HG03575 (cell line): ENCODE measurements around the gene NOC4L.

Source experiments
- ATAC-seq: cut with Tn5 transposase; IDR thresholded peaks from one replicate; pipeline ENCODE4 v1.9.1; 2021; ENCODE audit not compliant: unreplicated experiment, insufficient number of reproducible peaks, low FRiP score; ENCODE audit errors: extremely low read depth

Gene NOC4L

GRCh38 chr12:132152953-132153352 is 8.7 kb downstream of the NOC4L start:
- ATAC-seq, result no peak

GRCh38 chr12:132153501-132154340 is 9.5 kb downstream of the NOC4L start:
- no peak for ATAC-seq

- ATAC-seq, result no peak
These were observed 10.1 kb downstream of the NOC4L start for GRCh38 chr12:132154341-132154761.

- no peak for ATAC-seq
These were observed 10.9 kb downstream of the NOC4L start for GRCh38 chr12:132154941-132155770.

- no peak for ATAC-seq
These were observed 11.7 kb downstream of the NOC4L start for GRCh38 chr12:132155771-132156572.

- no peak for ATAC-seq
These were observed 12.5 kb downstream of the NOC4L start for GRCh38 chr12:132156573-132157325.

GRCh38 chr12:132157733-132158409 is 13.6 kb downstream of the NOC4L start:
- ATAC-seq, result no peak

GRCh38 chr12:132158677-132159554 is 14.7 kb downstream of the NOC4L start:
- no peak for ATAC-seq

GRCh38 chr12:132159555-132160003 is 15.3 kb downstream of the NOC4L start:
- no peak for ATAC-seq

- ATAC-seq, result no peak
These were observed 15.8 kb downstream of the NOC4L start for GRCh38 chr12:132160016-132160415.

- ATAC-seq, result no peak
These were observed 16.4 kb downstream of the NOC4L start for GRCh38 chr12:132160601-132161035.

- ATAC-seq, result no peak
These were observed 17.0 kb downstream of the NOC4L start for GRCh38 chr12:132161036-132161781.

GRCh38 chr12:132161796-132162507 is 17.7 kb downstream of the NOC4L start:
- no peak for ATAC-seq

- ATAC-seq, result no peak
These were observed 18.3 kb downstream of the NOC4L start for GRCh38 chr12:132162508-132163031.

- no peak for ATAC-seq
These were observed 19.0 kb downstream of the NOC4L start for GRCh38 chr12:132163041-132163910.
